Measurements from ENCODE around the gene CRTAP.
"Not testable (repeated sequence)": the region's sequence is repeated elsewhere in the genome, so short reads cannot be mapped to it uniquely, and the experiment has no call there.

Gene CRTAP

GRCh38 chr3:33173103-33173502 is 59.3 kb downstream of the CRTAP start:
- Mint-ChIP-seq H3K4me3 (no peak overlapping the region), H3K9me3 (peaks cover 3% of the 10 kb centered on the region)

DNA sequence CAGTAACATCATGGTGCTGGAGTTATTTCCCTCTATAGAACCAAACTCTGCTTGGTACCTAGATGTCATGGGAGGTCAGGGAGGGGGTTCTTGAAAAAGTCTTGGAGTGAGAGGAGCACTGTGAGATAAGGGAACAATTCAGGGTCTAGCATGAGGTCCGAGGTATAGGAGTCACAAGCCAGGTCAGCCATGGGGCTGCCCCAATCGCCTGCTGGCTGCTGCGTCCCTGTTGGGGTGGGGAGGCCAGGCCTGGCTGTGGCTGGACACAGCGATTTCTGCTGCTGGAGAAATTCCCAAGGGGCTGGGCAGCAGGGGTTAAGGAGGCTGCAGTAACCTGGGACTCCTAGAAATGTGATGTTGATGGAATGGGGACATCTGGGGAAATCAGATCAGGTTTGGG is 59.9 kb downstream of the CRTAP start:
- Mint-ChIP-seq H3K27me3 (peaks cover 6% of the 10 kb centered on the region), H3K9me3 (peaks cover 4% of the 10 kb centered on the region), H3K4me1 (peaks cover 5% of the 10 kb centered on the region), H3K27ac (no peak overlapping the region), H3K36me3 (no peaks in the 10 kb centered on the region), H3K4me3 (no peak overlapping the region)

More at GRCh38 chr3:33173103-33173502, 59.3 kb downstream of the CRTAP start:
- Mint-ChIP-seq H3K4me1 (peaks cover 5% of the 10 kb centered on the region), H3K27ac (no peak overlapping the region), H3K27me3 (peaks cover 6% of the 10 kb centered on the region), H3K36me3 (no peaks in the 10 kb centered on the region)

- Mint-ChIP-seq H3K27me3 (peaks cover 6% of the 10 kb centered on the region), H3K9me3 (peaks cover 4% of the 10 kb centered on the region)
These were observed 60.3 kb downstream of the CRTAP start for GRCh38 chr3:33174095-33174494.

DNA sequence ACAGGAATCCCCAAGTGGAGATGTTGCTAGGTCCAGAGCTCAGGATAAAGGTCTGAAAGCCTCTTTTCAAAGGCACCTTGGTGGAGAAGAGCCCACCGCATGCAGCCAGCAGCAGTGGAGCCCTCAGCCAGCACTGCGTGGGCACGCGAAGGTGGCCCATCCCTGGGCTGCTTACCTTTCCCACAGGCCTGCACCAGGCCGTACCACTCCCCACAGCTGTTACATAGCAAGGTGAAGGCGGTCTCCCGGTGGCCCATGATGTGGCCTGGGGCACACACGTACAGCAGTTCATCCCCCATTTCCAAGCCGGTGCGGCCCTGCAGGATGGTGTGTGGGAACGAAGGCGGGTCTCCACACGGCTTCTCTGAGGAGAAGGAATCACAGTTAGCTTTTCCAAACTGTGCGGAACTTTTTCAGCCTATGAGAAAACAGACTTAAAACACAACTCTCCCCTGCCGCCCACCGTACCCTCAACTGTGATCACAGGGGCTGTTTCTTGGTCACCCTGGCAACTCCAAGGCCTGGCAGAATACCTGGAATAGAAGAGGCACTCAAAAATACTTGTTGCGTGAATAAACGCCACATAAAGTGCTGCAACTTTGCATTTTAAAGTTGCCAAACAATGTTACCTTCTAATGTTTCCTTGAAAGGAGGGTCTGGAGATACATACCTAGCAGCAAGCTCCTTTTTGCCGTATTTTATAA is 61.0 kb downstream of the CRTAP start:
- H3K4me1 Mint-ChIP-seq, result peaks cover 5% of the 10 kb centered on the region

More at GRCh38 chr3:33174095-33174494, 60.3 kb downstream of the CRTAP start:
- Mint-ChIP-seq H3K4me1 (peaks cover 5% of the 10 kb centered on the region), H3K4me3 (no peak overlapping the region), H3K27ac (no peak overlapping the region), H3K36me3 (no peaks in the 10 kb centered on the region)

GRCh38 chr3:33179132-33179531 is 65.3 kb downstream of the CRTAP start:
- no peak overlapping the region for H3K4me3 Mint-ChIP-seq
- H3K4me1 Mint-ChIP-seq, result no peaks in the 10 kb centered on the region
- peaks cover 6% of the 10 kb centered on the region for H3K27me3 Mint-ChIP-seq
- H3K9me3 Mint-ChIP-seq, result peaks cover 19% of the 10 kb centered on the region
- no peaks in the 10 kb centered on the region for H3K36me3 Mint-ChIP-seq
- no peak overlapping the region for H3K27ac Mint-ChIP-seq

More for the DNA sequence above, 61.0 kb downstream of the CRTAP start:
- peaks cover 4% of the 10 kb centered on the region for H3K9me3 Mint-ChIP-seq
- no peak overlapping the region for H3K4me3 Mint-ChIP-seq
- H3K36me3 Mint-ChIP-seq, result no peaks in the 10 kb centered on the region
- H3K27me3 Mint-ChIP-seq, result peaks cover 6% of the 10 kb centered on the region
- H3K27ac Mint-ChIP-seq, result no peak overlapping the region

DNA sequence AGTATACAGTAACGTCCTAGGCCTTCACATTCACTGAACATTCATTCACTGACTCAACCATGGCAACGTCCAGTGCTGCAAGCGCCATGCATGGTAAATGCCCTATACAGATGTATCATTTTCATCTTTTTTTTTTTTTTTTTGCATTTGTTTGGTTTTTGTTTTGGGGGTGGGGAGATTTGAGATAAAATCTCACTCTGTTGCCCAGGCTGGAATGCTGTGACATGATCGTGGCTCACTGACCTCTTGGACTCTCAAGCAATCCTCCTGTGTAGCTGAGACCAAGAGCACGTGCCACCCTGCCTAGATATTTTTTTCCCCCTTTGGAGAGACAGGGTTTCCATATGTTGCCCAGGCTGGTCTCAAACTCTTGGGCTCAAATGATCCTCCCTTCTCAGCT is 67.4 kb downstream of the CRTAP start:
- Mint-ChIP-seq H3K4me1 (no peaks in the 10 kb centered on the region), H3K9me3 (peaks cover 27% of the 10 kb centered on the region), H3K27ac (no peak overlapping the region), H3K36me3 (peaks cover 2% of the 10 kb centered on the region), H3K4me3 (no peak overlapping the region), H3K27me3 (peaks cover 11% of the 10 kb centered on the region)

DNA sequence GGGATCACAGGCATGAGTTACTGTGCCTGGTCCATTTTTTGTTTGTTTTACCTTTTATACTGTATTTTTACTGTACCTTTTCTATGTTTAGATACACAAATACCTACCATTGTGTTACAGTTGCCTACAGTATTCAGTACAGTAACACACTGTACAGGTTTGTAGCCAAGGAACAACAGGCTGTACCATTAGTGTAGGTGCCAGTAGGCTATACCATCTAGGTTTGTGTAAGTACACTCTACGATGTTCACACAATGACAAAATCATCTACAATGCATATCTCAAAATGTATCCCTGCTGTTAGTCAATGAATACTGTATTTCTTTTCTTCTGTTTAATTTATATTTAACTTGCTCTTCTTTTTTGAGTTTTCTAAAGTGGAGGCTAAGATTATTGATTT is 67.8 kb downstream of the CRTAP start:
- not testable (repeated sequence) for H3K36me3 Mint-ChIP-seq, H3K4me3 Mint-ChIP-seq, H3K27ac Mint-ChIP-seq, H3K4me1 Mint-ChIP-seq
- peaks cover 12% of the 10 kb centered on the region for H3K27me3 Mint-ChIP-seq
- peaks cover 27% of the 10 kb centered on the region for H3K9me3 Mint-ChIP-seq

GRCh38 chr3:33184863-33185262 is 71.0 kb downstream of the CRTAP start:
- Mint-ChIP-seq H3K4me3 (no peak overlapping the region), H3K27ac (no peak overlapping the region), H3K27me3 (peaks cover 10% of the 10 kb centered on the region), H3K9me3 (peaks cover 23% of the 10 kb centered on the region), H3K4me1 (no peaks in the 10 kb centered on the region), H3K36me3 (peaks cover 2% of the 10 kb centered on the region)

GRCh38 chr3:33186524-33187367 is 72.9 kb downstream of the CRTAP start:
- no peaks in the 10 kb centered on the region for H3K4me1 Mint-ChIP-seq
- peaks cover 21% of the 10 kb centered on the region for H3K9me3 Mint-ChIP-seq
- H3K4me3 Mint-ChIP-seq, result no peak overlapping the region
- no peak overlapping the region for H3K27ac Mint-ChIP-seq
- H3K36me3 Mint-ChIP-seq, result peaks cover 2% of the 10 kb centered on the region
- peaks cover 10% of the 10 kb centered on the region for H3K27me3 Mint-ChIP-seq

DNA sequence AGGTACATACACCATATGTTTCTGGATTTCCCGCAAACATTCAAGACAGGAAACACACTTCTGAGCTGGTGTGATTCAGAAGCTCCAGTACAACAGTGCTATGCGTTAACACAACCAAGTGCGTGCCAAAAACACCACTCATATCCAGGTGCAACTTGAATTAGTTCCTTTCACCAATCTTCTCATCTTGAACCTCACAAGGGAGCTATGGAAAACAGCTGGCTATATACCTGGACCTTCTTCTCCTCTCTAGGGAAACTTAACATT is 73.5 kb downstream of the CRTAP start:
- Mint-ChIP-seq H3K27ac (no peak overlapping the region), H3K4me3 (no peak overlapping the region), H3K36me3 (peaks cover 2% of the 10 kb centered on the region), H3K27me3 (peaks cover 10% of the 10 kb centered on the region), H3K4me1 (no peaks in the 10 kb centered on the region), H3K9me3 (peaks cover 15% of the 10 kb centered on the region)

GRCh38 chr3:33194303-33194702 is 80.5 kb downstream of the CRTAP start:
- Mint-ChIP-seq H3K4me1 (no peaks in the 10 kb centered on the region), H3K27me3 (no peaks in the 10 kb centered on the region), H3K9me3 (no peaks in the 10 kb centered on the region), H3K27ac (no peak overlapping the region), H3K4me3 (no peak overlapping the region), H3K36me3 (no peaks in the 10 kb centered on the region)

DNA sequence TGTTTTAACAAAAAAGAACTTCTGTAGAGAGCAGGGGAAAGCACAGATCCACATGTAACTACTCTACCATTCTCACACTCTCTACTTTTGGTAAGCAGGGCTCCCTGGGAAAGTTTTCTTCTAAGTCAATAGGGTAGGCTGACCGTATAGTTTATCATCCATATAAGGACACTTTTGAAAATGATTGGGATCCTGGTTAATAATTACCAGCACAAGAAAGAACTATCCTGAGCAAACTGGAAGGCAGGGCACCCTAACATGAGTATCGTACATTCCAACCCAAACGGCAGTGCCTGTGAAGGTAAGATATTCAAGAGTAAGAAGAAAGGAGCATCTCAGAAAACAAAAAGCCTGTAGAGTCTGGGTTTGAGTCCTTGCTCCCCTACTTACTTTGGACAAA is 82.7 kb downstream of the CRTAP start:
- Mint-ChIP-seq H3K27ac (no peak overlapping the region), H3K27me3 (no peaks in the 10 kb centered on the region), H3K4me3 (no peak overlapping the region), H3K4me1 (no peaks in the 10 kb centered on the region), H3K36me3 (no peaks in the 10 kb centered on the region), H3K9me3 (no peaks in the 10 kb centered on the region)

All from activated naive CD4-positive, alpha-beta T cell treated with anti-CD3 and anti-CD28 coated beads, Interleukin-2, amount 50 U/mL, for 24 hours (primary cell).